Measurements from ENCODE around the gene ANKHD1.
"Not testable (repeated sequence)": the region's sequence is repeated elsewhere in the genome, so short reads cannot be mapped to it uniquely, and the experiment has no call there.

The ANKHD1 gene

DNA sequence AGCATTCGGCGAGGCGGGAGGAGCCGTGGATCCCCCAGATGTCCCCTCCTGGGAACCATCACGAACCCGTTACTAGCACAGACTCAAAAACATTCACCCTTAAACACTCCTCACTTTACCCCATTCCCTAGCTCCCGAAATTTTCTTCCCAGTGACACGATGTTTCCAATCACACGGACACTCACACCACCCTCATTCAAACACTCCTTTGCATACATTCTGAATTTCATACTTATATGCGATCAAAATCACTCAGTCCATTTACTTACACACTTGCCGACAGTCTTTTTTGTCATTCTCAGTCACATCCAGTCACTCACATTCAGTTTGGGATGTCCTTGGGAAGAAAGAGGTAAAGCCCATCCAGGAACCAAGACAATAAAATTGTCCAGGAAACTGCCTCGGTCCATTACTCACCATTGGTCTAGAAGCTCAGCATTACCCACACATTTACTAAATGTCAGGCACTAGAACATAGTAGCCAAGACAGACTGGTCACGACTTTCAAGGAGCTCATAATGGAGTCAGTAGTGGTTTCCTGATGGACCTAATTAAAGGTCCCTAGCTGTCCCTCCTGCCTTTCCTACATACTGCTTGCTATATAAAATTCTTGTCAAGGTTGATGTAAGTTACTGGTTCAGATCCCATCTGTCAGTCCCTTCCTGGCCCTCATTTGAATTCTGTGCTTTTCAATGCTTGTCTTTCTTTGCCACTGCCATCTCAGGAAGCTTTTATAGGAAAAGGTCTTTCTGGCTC is 163.6 kb downstream of the ANKHD1 start:
- no peak for DNase-seq

GRCh38 chr5:140565780-140566095 is 164.1 kb downstream of the ANKHD1 start:
- DNase-seq = no peak

- no peak for DNase-seq
These were observed 165.0 kb downstream of the ANKHD1 start for GRCh38 chr5:140566665-140567064.

GRCh38 chr5:140567136-140567818 is 165.6 kb downstream of the ANKHD1 start:
- no peak for DNase-seq

DNA sequence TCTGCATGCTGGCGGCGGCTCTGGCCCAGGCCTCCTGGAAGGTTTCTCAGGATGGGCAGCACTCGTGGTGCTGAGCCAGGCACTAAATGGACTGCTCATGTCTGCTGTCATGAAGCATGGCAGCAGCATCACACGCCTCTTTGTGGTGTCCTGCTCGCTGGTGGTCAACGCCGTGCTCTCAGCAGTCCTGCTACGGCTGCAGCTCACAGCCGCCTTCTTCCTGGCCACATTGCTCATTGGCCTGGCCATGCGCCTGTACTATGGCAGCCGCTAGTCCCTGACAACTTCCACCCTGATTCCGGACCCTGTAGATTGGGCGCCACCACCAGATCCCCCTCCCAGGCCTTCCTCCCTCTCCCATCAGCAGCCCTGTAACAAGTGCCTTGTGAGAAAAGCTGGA is 166.2 kb downstream of the ANKHD1 start:
- DNase-seq = no peak

DNA sequence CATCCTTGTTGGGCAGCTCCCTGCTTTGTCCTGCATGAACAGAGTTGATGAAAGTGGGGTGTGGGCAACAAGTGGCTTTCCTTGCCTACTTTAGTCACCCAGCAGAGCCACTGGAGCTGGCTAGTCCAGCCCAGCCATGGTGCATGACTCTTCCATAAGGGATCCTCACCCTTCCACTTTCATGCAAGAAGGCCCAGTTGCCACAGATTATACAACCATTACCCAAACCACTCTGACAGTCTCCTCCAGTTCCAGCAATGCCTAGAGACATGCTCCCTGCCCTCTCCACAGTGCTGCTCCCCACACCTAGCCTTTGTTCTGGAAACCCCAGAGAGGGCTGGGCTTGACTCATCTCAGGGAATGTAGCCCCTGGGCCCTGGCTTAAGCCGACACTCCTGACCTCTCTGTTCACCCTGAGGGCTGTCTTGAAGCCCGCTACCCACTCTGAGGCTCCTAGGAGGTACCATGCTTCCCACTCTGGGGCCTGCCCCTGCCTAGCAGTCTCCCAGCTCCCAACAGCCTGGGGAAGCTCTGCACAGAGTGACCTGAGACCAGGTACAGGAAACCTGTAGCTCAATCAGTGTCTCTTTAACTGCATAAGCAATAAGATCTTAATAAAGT is 166.9 kb downstream of the ANKHD1 start:
- DNase-seq = no peak

- DNase-seq = no peak
These were observed 167.6 kb downstream of the ANKHD1 start for GRCh38 chr5:140569197-140569596.

DNA sequence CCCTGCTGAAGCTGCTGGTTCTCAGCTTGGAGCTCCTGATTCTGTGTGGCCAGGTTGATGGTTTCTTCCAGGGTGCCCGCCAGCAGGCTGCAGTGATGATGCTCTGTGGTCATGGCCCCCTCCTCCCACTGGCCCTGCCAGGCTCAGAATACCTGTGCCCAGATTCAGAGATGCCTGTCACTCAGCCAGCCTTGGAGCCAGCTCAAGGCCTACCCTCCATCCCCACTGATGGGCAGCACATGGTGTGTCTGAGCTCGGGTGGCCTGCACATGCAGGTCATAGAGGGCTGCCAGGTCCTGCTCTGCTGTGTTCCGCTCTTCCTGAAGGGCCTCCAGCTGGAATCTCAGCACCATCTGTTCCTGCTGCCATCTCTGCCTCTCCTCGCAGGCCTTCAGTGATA is 168.4 kb downstream of the ANKHD1 start:
- no peak for DNase-seq

- DNase-seq = no peak
These were observed 168.9 kb downstream of the ANKHD1 start for GRCh38 chr5:140570488-140570887.

DNA sequence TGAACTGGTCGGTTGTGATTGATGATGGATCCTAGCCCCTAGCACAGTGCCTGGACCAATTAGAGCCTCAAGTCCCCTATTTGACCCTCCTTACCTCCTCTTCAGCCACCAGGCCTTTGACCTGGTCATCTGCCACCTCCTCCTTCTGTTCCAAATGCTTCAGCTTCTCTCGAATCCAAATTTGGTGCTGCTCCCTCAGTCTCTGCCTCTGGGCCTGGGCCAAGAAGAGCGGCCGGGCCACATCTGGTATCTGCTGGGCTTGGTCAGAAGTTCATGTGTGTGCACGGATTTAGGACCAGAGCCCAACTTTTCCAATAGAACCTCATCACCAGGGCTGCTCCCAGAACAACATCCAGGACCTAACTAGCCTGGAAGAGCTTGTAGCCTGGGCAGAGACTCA is 169.5 kb downstream of the ANKHD1 start:
- DNase-seq = no peak

DNA sequence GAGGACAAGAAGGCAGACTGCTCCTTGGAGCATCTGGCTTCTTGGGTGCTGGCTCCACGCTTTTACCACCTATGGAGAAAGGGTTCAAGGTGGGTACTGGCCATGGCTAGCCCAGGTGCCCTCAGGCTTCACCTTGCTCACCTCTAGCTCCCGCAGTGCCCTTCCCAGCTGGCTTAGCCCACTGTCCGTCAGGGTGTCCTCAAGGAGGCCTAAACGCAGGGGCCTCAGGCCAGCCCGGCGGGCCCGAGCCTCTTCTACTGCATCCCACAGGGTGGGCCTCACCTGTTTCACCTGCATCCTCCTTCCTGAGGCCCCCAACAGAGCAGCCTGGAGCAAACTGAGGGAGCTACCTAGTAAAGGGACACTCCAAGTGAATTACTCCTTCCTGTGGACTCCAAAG is 172.1 kb downstream of the ANKHD1 start:
- DNase-seq = no peak

DNA sequence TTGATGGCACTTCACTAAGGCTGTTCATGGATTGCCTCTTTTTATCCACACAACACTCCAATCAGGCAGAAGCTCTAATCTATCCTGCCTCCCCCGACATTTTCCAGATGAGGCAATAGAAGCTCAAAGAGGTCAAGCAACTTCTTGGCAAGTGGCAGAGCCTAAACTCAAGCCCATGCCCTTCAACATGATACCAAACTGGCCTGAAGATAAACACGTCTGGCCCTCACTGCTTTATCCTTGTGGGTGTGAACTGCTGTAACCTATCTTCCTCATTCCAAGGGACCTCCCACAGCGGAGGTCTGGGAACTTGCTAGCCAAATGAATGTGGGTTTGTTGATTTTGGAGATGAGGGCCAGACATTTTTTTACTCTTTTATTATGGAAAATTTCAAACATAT is 172.5 kb downstream of the ANKHD1 start:
- DNase-seq = no peak

DNA sequence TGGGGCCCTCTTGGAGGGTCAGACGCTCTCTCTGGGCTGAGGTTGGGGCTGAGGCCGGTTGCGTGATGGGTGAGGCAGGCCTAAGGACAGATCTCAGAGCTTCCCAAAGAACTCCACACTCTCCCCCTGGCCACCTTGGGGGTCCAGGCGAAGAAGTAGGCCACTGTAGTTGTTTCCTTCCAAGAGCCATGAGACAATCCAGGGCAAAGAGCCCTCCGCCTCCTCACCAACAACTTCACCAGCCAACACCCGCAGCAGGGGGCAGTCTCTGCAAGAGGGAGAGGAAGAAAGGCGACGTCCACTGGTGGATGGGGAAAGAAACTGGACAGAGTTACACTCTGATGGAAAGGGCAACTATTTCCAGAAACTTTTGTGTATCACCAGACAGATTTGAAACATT is 173.7 kb downstream of the ANKHD1 start:
- no peak for DNase-seq

- DNase-seq = no peak
These were observed 175.2 kb downstream of the ANKHD1 start for GRCh38 chr5:140576776-140577201.

GRCh38 chr5:140579188-140579747 is 177.6 kb downstream of the ANKHD1 start:
- not testable (repeated sequence) for DNase-seq

GRCh38 chr5:140587495-140587894 is 185.9 kb downstream of the ANKHD1 start:
- DNase-seq = no peak

GRCh38 chr5:140588311-140589070 is 186.9 kb downstream of the ANKHD1 start:
- no peak for DNase-seq
